MCF 10A (cell line): ENCODE data around the gene SLC38A10. TPM values are rescaled to one million over a fixed set of nuclear protein-coding genes. Genes with fewer than 3 reads are reported as not detected.
"Not testable (repeated sequence)": the region's sequence is repeated elsewhere in the genome, so short reads cannot be mapped to it uniquely, and the experiment has no call there.

ENCODE experiments used
- BruUV-seq: library from RNA; stranded (reverse); fragments of 400-500 nt; replicated peaks from 2 replicates; lab custom pipeline; 2021; lab: Mats Ljungman, UMichigan
- CTCF ChIA-PET: fragments of 300-600 bp; sonication (Branson Sonifier 250); formaldehyde crosslinking; extraction: SDS; loops from one replicate; lab custom pipeline; 2021; ENCODE audit warnings: antibody characterized with exemption, inconsistent platforms; lab: Yijun Ruan, JAX
- POLR2A ChIA-PET: fragments of 300-600, 350-650 bp; sonication (Branson Sonifier 250); formaldehyde crosslinking; extraction: SDS; loops from one replicate; lab custom pipeline; 2020; ENCODE audit warnings: antibody characterized with exemption, inconsistent platforms; lab: Yijun Ruan, JAX
- DNase-seq: peaks from one replicate; pipeline ENCODE4 v3.0.0-alpha.2; 2018; ENCODE audit not compliant: unreplicated experiment
- H3K27ac Mint-ChIP-seq: one replicate; pipeline ENCODE4 v1.8.0; 2022; ENCODE audit warnings: mild to moderate bottlenecking, low read depth, mixed read lengths; ENCODE audit not compliant: unreplicated experiment
- H3K27me3 Mint-ChIP-seq: one replicate; pipeline ENCODE4 v1.8.0; 2022; ENCODE audit warnings: mixed read lengths; ENCODE audit not compliant: insufficient read depth, unreplicated experiment
- H3K36me3 Mint-ChIP-seq: one replicate; pipeline ENCODE4 v1.8.0; 2022; ENCODE audit warnings: mild to moderate bottlenecking, moderate library complexity, mixed read lengths; ENCODE audit not compliant: insufficient read depth, unreplicated experiment
- H3K4me1 Mint-ChIP-seq: one replicate; pipeline ENCODE4 v1.8.0; 2022; ENCODE audit warnings: mixed read lengths; ENCODE audit not compliant: insufficient read depth, unreplicated experiment
- H3K4me3 Mint-ChIP-seq: one replicate; pipeline ENCODE4 v1.8.0; 2022; ENCODE audit warnings: mild to moderate bottlenecking, moderate library complexity, mixed read lengths; ENCODE audit not compliant: unreplicated experiment
- H3K9me3 Mint-ChIP-seq: one replicate; pipeline ENCODE4 v1.8.0; 2022; ENCODE audit warnings: mixed read lengths; ENCODE audit not compliant: unreplicated experiment
- intact Hi-C: fragments of 100-400 bp; cut with micrococcal nuclease; formaldehyde crosslinking; loops from 2 replicates; pipeline ENCODE4 v1.14.1; 2022
- total RNA-seq: library from RNA; stranded (reverse); gene quantifications from 2 replicates; pipeline ENCODE4 v1.2.3, GENCODE V29; 2022
- TF ChIP-seq, protein P1 (sequence below): fragments of 200-600 bp; IDR thresholded peaks from one replicate; pipeline ENCODE4 v1.8.0; 2022; ENCODE audit warnings: antibody characterized with exemption, mild to moderate bottlenecking; ENCODE audit not compliant: unreplicated experiment

Gene SLC38A10
- total RNA-seq, 1 experiment from 2014 or later, result 98.2 TPM

DNA sequence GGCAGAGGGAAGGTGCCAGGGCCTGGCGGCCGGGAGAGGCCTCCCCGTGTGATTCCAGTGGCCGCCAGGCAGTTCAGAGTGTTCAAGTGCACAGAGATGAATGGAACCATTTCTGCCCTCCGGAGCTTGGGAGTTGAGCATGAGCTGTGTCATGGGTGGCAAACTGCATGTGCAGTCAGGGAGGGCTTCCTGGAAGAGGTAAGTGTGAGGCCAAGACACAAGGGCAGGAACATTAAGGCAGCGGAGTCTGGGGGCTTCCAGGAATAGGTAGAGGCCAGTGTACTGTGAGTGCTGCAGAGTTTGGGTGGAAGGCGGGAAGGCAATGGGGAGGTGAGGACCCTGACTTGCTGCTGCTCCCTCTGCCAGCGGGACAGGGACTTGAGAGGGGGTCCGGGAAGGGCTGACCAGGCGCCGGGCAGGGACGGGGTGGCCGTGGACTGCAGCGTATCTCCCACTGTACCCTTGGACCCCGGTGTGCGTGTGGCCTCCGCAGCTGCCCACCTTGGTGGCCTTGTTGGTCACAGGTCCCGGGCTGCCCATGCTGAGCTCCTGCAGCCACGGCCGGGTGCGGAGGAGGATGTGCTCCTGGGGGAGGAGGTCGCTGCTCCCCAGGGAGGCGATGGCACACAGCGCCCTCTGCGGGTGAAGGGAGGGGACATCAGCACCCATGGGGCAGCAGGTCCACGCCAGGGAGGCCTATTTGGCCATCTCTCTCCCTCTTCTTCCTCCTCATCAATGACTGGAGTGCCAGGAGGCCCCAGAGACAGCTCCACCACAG lies 64.9 kb downstream of the SLC38A10 start:
- Mint-ChIP-seq H3K27me3 (no peaks in the 10 kb centered on the region), H3K9me3 (peaks cover 7% of the 10 kb centered on the region), H3K27ac (no peak overlapping the region), H3K4me1 (peaks cover 6% of the 10 kb centered on the region), H3K4me3 (no peak overlapping the region), H3K36me3 (peaks cover 13% of the 10 kb centered on the region)
- intact Hi-C loops, result no loop called here
- ChIA-PET CTCF (interaction anchor here (0.5 to 0.6 kb wide), 2 partner anchors 305 to 925 kb away, joined by 3 read pairs; no protein-coding TSS in a partner anchor), POLR2A (interaction anchor here (0.6 to 2.6 kb wide), 2 partner anchors 8 to 11 kb away, joined by 5 to 11 read pairs; partner anchors contain the start of genes NDUFAF8 and TEPSIN)
- BruUV-seq, result no TSS peak
- TF ChIP-seq, protein P1, sequence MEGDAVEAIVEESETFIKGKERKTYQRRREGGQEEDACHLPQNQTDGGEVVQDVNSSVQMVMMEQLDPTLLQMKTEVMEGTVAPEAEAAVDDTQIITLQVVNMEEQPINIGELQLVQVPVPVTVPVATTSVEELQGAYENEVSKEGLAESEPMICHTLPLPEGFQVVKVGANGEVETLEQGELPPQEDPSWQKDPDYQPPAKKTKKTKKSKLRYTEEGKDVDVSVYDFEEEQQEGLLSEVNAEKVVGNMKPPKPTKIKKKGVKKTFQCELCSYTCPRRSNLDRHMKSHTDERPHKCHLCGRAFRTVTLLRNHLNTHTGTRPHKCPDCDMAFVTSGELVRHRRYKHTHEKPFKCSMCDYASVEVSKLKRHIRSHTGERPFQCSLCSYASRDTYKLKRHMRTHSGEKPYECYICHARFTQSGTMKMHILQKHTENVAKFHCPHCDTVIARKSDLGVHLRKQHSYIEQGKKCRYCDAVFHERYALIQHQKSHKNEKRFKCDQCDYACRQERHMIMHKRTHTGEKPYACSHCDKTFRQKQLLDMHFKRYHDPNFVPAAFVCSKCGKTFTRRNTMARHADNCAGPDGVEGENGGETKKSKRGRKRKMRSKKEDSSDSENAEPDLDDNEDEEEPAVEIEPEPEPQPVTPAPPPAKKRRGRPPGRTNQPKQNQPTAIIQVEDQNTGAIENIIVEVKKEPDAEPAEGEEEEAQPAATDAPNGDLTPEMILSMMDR, result peak; percentile 28
- DNase-seq, result no peak

DNA sequence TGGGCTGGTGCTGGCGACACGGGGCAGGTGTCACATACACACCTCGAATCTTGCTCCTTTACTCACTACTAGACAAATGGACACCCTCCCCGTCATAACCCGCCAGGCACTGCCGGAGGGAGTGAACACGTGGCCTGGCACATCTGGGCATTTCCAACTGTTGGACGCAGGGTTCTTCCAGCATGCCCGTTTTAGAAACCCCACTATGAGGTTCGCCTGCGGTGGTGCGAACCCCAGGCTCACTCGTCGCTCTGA lies 65.5 kb downstream of the SLC38A10 start:
- Mint-ChIP-seq H3K4me1 (no peaks in the 10 kb centered on the region), H3K27ac (no peak overlapping the region), H3K36me3 (peaks cover 13% of the 10 kb centered on the region), H3K27me3 (no peaks in the 10 kb centered on the region), H3K9me3 (peaks cover 7% of the 10 kb centered on the region), H3K4me3 (no peak overlapping the region)
- DNase-seq, result no peak
- ChIA-PET POLR2A (interaction anchor here (0.6 to 2.6 kb wide), 2 partner anchors 9 to 10 kb away, joined by 5 to 11 read pairs; partner anchors contain the start of genes NDUFAF8 and TEPSIN), CTCF (interaction anchor here (0.6 kb wide), 1 partner anchor 305 kb away, joined by 3 read pairs; no protein-coding TSS in a partner anchor)
- intact Hi-C loops, result no loop called here
- TF ChIP-seq, protein P1, result no peak
- no TSS peak for BruUV-seq

DNA sequence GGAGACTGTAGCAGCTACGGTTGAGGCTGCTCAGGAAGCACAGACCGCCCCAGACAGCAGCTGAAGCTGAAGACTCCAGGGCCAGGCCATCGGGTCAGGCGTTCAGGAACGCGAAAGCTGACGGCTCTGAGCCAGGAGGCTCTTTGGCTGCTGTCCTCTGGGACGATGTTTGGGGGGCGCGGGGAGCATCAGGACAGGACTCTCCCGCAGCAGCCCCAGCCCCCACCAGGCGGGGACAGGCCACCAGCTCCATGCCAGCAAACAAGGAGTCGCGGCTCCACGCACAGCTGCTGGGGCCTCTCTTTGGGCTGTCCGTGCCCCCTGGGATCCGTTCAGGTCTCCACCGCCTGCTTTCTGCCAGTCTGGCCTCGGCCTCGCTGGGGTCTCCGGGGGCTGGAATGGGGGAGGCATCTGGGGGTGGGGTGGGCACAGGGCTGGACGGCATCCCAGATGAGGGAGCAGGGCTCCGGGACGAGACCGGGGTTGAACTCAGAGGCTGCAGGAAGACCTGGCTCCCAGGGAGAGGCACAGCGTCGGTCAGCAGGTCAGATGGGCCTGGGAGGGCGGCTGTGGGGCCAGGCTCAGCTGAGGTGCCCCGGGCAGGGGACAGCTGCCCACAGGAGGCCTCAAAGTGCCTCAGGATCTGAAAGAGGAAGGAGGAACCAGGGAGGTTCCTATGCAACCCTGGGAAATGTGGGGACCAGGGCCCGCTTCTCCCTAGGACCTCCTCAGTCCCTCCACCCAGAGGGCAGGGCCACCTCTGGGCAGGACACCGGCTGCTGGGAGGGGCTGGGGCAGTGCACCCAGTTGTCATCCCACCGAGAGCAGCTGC lies 66.1 kb downstream of the SLC38A10 start:
- H3K36me3 Mint-ChIP-seq, result peaks cover 13% of the 10 kb centered on the region
- ChIA-PET CTCF (no interaction called here), POLR2A (interaction anchor here (2.6 kb wide), 1 partner anchor 9 kb away, joined by 11 read pairs; the partner anchor contains the start of genes NDUFAF8 and TEPSIN)
- H3K27me3 Mint-ChIP-seq, result no peaks in the 10 kb centered on the region
- no peak overlapping the region for H3K4me3 Mint-ChIP-seq
- intact Hi-C loops, result no loop called here
- no peak for DNase-seq
- no peak overlapping the region for H3K27ac Mint-ChIP-seq
- TF ChIP-seq, protein P1, result no peak
- H3K9me3 Mint-ChIP-seq, result peaks cover 7% of the 10 kb centered on the region
- no TSS peak for BruUV-seq
- no peaks in the 10 kb centered on the region for H3K4me1 Mint-ChIP-seq

DNA sequence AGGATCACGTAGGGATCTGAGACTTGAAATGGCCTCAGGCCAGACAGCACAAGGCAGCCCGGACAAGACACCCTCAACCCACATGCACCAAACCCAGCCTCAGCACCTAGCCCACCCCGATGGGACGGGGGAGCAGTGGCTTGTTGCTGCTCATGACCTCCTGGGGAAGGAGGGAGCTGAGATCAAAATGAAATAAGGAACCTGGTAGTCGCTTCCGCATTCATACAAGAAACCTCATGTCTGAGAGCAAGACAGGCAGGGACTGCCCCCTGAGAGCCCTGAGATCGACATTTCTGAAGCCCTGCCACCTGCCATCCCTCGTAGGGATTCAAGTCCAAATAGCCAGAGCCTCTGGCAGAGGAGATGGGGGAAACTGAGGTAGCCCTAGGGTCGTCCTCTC lies 66.7 kb downstream of the SLC38A10 start:
- Mint-ChIP-seq H3K27ac (no peak overlapping the region), H3K4me3 (no peak overlapping the region), H3K9me3 (peaks cover 7% of the 10 kb centered on the region), H3K27me3 (no peaks in the 10 kb centered on the region), H3K36me3 (peaks cover 13% of the 10 kb centered on the region), H3K4me1 (peaks cover 4% of the 10 kb centered on the region)
- ChIA-PET POLR2A (interaction anchor here (2.6 kb wide), 1 partner anchor 10 kb away, joined by 11 read pairs; the partner anchor contains the start of genes NDUFAF8 and TEPSIN), CTCF (no interaction called here)
- BruUV-seq, result no TSS peak
- TF ChIP-seq, protein P1, result no peak
- intact Hi-C loops, result no loop called here
- no peak for DNase-seq

DNA sequence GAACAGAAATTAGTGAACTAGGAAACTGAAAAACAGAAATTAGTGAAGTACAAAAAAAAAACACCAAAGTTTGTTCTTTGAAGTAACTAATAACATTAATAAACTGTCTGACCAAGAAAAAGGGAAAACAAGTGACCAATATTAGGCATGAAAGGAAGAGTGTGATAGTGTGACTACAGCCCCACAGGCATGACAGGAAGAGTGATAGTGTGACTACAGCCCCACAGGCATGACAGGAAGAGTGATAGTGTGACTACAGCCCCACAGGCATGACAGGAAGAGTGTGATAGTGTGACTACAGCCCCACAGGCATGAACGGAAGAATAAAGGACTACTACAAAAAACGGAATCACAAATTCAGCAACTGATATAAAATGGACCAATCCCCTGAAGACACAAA lies 67.5 kb downstream of the SLC38A10 start:
- POLR2A ChIA-PET, result interaction anchor here (2.1 kb wide), 1 partner anchor 10 kb away, joined by 15 read pairs; the partner anchor contains the start of genes NDUFAF8 and TEPSIN
- BruUV-seq, H3K4me3 Mint-ChIP-seq, H3K27ac Mint-ChIP-seq, H3K27me3 Mint-ChIP-seq, H3K9me3 Mint-ChIP-seq, CTCF ChIA-PET, DNase-seq, intact Hi-C loops, H3K4me1 Mint-ChIP-seq: not testable (repeated sequence)
- H3K36me3 Mint-ChIP-seq, result peaks cover 13% of the 10 kb centered on the region
